ENCODE results near the gene RRAS2.

DNA sequence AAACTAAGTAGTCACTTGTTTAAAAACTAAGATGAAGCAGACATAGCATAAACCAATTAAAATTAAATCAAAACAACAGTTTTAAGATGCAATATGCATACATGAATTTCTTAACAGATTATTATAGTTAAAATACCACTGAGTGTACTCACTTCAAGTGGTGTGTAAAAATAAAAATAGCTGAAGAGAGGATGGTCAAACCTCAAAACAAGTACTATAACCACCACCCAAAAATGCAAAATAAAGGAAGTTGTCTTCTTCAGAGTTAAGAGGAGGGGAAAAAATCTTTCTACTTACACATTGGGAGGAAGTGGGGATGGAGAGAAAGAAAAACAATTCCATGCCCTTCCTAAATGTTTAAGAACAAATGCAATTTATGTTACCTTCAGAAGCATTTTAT lies 31.9 kb downstream of the RRAS2 start:
- TF ChIP-seq, protein P1, sequence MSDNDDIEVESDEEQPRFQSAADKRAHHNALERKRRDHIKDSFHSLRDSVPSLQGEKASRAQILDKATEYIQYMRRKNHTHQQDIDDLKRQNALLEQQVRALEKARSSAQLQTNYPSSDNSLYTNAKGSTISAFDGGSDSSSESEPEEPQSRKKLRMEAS (IDR thresholded peaks at IDR 0.05; ENCODE audit: insufficient read depth, insufficient read length): no peak
- TF ChIP-seq, protein P2, sequence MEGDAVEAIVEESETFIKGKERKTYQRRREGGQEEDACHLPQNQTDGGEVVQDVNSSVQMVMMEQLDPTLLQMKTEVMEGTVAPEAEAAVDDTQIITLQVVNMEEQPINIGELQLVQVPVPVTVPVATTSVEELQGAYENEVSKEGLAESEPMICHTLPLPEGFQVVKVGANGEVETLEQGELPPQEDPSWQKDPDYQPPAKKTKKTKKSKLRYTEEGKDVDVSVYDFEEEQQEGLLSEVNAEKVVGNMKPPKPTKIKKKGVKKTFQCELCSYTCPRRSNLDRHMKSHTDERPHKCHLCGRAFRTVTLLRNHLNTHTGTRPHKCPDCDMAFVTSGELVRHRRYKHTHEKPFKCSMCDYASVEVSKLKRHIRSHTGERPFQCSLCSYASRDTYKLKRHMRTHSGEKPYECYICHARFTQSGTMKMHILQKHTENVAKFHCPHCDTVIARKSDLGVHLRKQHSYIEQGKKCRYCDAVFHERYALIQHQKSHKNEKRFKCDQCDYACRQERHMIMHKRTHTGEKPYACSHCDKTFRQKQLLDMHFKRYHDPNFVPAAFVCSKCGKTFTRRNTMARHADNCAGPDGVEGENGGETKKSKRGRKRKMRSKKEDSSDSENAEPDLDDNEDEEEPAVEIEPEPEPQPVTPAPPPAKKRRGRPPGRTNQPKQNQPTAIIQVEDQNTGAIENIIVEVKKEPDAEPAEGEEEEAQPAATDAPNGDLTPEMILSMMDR (IDR thresholded peaks at IDR 0.05; ENCODE audit: extremely low read depth in 1 of 2, insufficient read depth in 1 of 2, low read depth in 1 of 2, low read length in 2 of 2): no peak
- no peak for TF ChIP-seq EZH2 (IDR thresholded peaks at IDR 0.05; ENCODE audit: borderline replicate concordance, low read depth, low read length, severe bottlenecking)
- TF ChIP-seq POLR2AphosphoS5 (IDR thresholded peaks at IDR 0.05; ENCODE audit: insufficient read depth, low read depth, low read length): no peak

All from endothelial cell of umbilical vein (primary cell).